Tibial nerve (tissue), 4 donors: Measurements from ENCODE around the gene TMUB1. TPM values are rescaled to one million over a fixed set of nuclear protein-coding genes. Genes with fewer than 3 reads are reported as not detected.

Source experiments
- DNase-seq, 2 donors: peaks; one replicate each; pipeline ENCODE4 v3.0.0-alpha.2; 2019; ENCODE audit warnings: low spot score in 2 of 2
- H3K27ac ChIP-seq, 4 donors: fragments of 200-600 bp; sonication (generic) in 3 of 4; one replicate each; pipeline ENCODE4 v1.5.1; 2017 to 2019; ENCODE audit warnings: mild to moderate bottlenecking in 1 of 4
- H3K27me3 ChIP-seq, 2 donors: fragments of 200-600 bp; sonication (generic) in 1 of 2; one replicate each; pipeline versions ENCODE4 v1.5.1 to v1.6.0; 2017 to 2019
- H3K36me3 ChIP-seq, 3 donors: fragments of 200-600 bp; sonication (generic); one replicate each; pipeline ENCODE4 v1.5.1; 2018 to 2019
- H3K4me1 ChIP-seq, 4 donors: fragments of 200-600 bp; sonication (generic) in 3 of 4; one replicate each; pipeline ENCODE4 v1.5.1; 2017 to 2019
- H3K4me3 ChIP-seq, 4 donors: fragments of 200-600 bp; sonication (generic) in 3 of 4; one replicate each; pipeline ENCODE4 v1.5.1; 2017 to 2019; ENCODE audit warnings: mild to moderate bottlenecking in 1 of 4, moderate library complexity in 1 of 4
- H3K9me3 ChIP-seq, 4 donors: fragments of 200-600 bp; sonication (generic) in 3 of 4; one replicate each; pipeline ENCODE4 v1.5.1; 2017 to 2019
- EP300 ChIP-seq, 2 donors: sonication (generic); formaldehyde crosslinking; IDR thresholded peaks; one replicate each; pipeline ENCODE4 v1.6.1; 2017; ENCODE audit warnings: antibody characterized with exemption in 2 of 2, mild to moderate bottlenecking in 1 of 2
- POLR2A ChIP-seq, 2 donors: fragments of 450-650 bp; IDR thresholded peaks; one replicate each; pipeline ENCODE4 v1.6.1; 2017; ENCODE audit warnings: antibody characterized with exemption in 2 of 2, mild to moderate bottlenecking in 2 of 2, moderate library complexity in 2 of 2
- WGBS, 2 donors: methylation state at CpG; one replicate each; pipeline ENCODE4 v1.1.5; 2018; 5-methylcytosine and 5-hydroxymethylcytosine counted together
- total RNA-seq, 4 donors: library from RNA; depleted of rRNA; stranded (reverse); fragments of >200 nt; gene quantifications; one replicate each; pipeline ENCODE4 v1.1.0, GENCODE V29; 2016
- TF ChIP-seq, protein P1 (sequence below), 5 experiments: fragments of 200-600 bp in 3 of 5; fragments of 450-650 bp in 2 of 5; sonication (generic) in 3 of 5; IDR thresholded peaks; one replicate each; pipeline ENCODE4 v1.5.1; 2016 to 2019; ENCODE audit warnings: antibody characterized with exemption in 5 of 5, mild to moderate bottlenecking in 3 of 5, moderate library complexity in 2 of 5

TMUB1 gene
- total RNA-seq, 4 donors from 2014 or later, result 24.3 to 61.5 (median 33.8) TPM

DNA sequence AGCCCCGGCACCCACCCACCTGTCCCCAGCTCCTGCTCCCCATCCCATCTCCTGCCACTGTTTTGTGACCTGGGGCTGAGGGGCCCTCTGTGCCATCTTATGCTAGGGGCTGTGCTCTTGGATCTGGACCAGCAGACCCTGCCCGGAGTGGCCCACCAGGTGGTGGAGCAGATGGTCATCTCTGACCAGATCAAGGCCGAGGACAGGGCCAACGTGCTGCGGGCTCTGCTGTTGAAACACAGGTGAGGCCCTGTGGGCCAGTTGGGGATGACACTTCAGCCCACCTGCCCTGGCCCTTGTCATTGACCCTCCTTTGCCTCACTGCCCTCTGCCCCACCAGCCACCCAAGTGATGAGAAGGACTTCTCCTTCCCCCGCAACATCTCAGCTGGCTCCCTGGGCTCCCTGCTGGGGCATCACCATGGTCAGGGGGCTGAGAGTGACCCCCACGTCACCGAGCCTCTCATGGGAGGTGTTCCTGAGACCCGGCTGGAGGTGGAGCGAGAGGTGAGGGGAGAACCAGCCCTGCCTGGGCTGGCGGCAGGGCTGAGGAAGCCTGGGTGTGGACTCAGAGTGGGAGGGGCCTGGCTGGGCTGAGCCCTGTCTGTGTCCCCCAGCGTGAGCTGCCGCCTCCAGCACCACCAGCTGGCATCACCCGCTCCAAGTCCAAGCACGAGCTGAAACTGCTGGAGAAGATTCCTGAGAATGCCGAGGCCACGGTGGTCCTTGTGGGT lies 13.3 kb downstream of the TMUB1 start:
- DNase-seq, result no peak
- TF ChIP-seq EP300 (IDR thresholded peaks at IDR 0.05) (no peak), POLR2A (IDR thresholded peaks at IDR 0.05) (no peak)
- TF ChIP-seq, protein P1, sequence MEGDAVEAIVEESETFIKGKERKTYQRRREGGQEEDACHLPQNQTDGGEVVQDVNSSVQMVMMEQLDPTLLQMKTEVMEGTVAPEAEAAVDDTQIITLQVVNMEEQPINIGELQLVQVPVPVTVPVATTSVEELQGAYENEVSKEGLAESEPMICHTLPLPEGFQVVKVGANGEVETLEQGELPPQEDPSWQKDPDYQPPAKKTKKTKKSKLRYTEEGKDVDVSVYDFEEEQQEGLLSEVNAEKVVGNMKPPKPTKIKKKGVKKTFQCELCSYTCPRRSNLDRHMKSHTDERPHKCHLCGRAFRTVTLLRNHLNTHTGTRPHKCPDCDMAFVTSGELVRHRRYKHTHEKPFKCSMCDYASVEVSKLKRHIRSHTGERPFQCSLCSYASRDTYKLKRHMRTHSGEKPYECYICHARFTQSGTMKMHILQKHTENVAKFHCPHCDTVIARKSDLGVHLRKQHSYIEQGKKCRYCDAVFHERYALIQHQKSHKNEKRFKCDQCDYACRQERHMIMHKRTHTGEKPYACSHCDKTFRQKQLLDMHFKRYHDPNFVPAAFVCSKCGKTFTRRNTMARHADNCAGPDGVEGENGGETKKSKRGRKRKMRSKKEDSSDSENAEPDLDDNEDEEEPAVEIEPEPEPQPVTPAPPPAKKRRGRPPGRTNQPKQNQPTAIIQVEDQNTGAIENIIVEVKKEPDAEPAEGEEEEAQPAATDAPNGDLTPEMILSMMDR (IDR thresholded peaks at IDR 0.05), result no peak
- H3K4me3 ChIP-seq, result no peak overlapping the region
- no peaks in the 10 kb centered on the region for H3K9me3 ChIP-seq
- H3K27ac ChIP-seq, result no peak overlapping the region
- peaks cover 2 to 100% (median 29%) of the 10 kb centered on the region in 3 donors for H3K36me3 ChIP-seq
- H3K27me3 ChIP-seq, result no peaks in the 10 kb centered on the region
- WGBS, 2 donors, result 84 to 90% methylated on average over 16 to 17 of the region's 17 CpGs
- H3K4me1 ChIP-seq, result no peaks in the 10 kb centered on the region

DNA sequence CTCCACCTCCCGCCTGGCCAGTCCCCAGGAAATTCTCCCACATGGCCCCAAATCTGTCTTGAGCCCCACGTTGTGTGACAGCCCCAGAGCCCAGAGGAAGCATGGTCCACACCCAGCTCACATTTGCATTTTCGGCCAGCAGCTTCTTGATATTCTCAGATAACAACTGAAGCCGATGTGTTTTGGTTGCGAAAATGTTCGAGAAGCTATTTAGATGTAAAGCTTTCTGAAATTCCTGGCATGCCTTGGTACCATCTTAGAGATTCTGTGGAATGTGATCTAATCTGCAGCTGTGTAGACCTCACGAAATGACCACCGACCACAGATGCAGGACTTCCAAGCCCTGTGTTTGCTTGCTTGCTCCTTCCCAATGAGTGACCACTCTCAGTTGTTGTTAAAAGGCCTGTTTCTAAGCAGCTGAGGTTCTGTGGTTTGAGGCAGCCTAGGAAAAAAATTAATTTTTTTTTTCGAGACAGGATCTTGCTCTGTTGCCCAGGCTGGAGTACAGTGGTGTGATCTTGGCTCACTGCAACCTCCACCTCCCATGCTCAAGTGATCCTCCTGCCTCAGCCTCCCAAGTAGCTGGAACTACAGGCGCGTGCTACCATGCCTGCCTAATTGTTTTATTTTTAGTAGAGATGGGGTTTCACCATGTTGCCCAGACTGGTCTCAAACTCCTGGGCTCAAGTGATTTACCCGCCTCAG lies 15.1 kb downstream of the TMUB1 start:
- Histone ChIP-seq H3K27me3 (no peaks in the 10 kb centered on the region), H3K27ac (no peak overlapping the region), H3K36me3 (peaks cover 6 to 95% (median 31%) of the 10 kb centered on the region in 3 donors), H3K9me3 (no peaks in the 10 kb centered on the region), H3K4me3 (no peak overlapping the region), H3K4me1 (peaks cover 0 to 6% (median 0%) of the 10 kb centered on the region in 4 donors)
- DNase-seq, result no peak
- TF ChIP-seq, protein P1 (IDR thresholded peaks at IDR 0.05), result no peak
- TF ChIP-seq EP300 (IDR thresholded peaks at IDR 0.05) (no peak), POLR2A (IDR thresholded peaks at IDR 0.05) (no peak)
- WGBS, 2 donors, result 83 to 84% methylated on average over 12 of the region's 12 CpGs

DNA sequence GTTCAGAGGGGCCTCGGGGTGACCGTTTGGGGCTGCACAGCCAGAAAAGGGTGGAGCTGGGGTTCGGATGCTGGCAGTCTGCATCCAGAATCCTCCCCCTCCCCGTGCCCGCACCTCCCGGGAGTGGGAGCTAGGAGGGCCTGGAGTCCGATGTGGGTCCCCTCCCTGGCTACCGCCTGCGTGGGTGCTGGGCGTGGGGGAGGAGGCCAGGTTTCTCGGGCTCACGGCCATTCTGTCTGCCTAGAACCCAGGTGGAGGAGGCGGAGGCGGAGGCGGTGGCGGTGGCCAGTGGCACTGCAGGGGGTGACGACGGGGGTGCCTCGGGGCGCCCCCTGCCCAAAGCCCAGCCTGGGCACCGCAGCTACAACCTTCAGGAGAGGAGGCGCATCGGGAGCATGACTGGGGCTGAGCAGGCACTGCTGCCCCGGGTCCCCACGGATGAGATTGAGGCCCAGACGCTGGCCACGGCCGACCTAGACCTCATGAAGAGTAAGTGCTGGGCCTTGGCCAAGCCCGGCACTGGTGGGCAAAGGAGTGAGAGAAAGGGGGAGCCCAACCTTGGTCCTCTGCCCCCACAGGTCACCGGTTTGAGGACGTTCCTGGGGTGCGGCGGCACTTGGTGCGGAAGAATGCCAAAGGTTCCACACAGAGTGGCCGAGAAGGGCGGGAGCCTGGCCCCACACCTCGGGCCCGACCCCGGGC lies 16.9 kb downstream of the TMUB1 start:
- peaks cover 6 to 77% (median 28%) of the 10 kb centered on the region in 3 donors for H3K36me3 ChIP-seq
- H3K4me3 ChIP-seq, result no peak overlapping the region
- TF ChIP-seq EP300 (IDR thresholded peaks at IDR 0.05), result no peak
- TF ChIP-seq POLR2A (IDR thresholded peaks at IDR 0.05), result no peak
- TF ChIP-seq, protein P1 (IDR thresholded peaks at IDR 0.05), result no peak

DNA sequence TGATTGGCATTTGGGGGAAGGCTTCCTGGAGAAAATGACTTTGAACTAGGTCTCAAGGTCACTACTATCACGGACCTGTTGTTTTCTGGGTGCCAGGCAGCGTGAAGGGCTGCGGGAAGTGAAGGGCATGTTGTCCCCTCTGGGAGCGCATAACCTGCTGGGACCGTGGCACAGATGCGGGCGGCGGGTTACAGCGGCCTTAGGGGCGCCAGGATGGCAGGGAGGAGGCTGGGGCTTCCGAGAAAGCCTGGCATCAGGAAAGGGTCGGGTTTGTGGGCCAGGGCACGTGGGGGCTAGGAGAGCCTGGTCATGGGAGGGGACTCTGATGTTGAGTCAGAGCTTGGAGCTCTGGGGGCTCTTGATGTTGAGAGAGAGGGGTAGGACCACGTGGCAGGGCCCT lies 17.8 kb downstream of the TMUB1 start:
- Histone ChIP-seq H3K27ac (no peak overlapping the region), H3K27me3 (no peaks in the 10 kb centered on the region), H3K4me3 (no peak overlapping the region), H3K36me3 (peaks cover 6 to 68% (median 19%) of the 10 kb centered on the region in 3 donors), H3K4me1 (peaks cover 0 to 33% (median 23%) of the 10 kb centered on the region in 4 donors), H3K9me3 (no peaks in the 10 kb centered on the region)
- WGBS, 2 donors, result 87 to 95% methylated on average over 14 of the region's 14 CpGs
- DNase-seq, result no peak
- TF ChIP-seq EP300 (IDR thresholded peaks at IDR 0.05) (no peak), POLR2A (IDR thresholded peaks at IDR 0.05) (no peak)
- TF ChIP-seq, protein P1 (IDR thresholded peaks at IDR 0.05), result no peak

More for the DNA sequence above, 16.9 kb downstream of the TMUB1 start:
- 89 to 94% methylated on average over 39 of the region's 39 CpGs for WGBS, 2 donors
- no peak for DNase-seq
- H3K9me3 ChIP-seq, result no peaks in the 10 kb centered on the region
- no peaks in the 10 kb centered on the region for H3K27me3 ChIP-seq
- H3K27ac ChIP-seq, result no peak overlapping the region
- peaks cover 0 to 24% (median 14%) of the 10 kb centered on the region in 4 donors for H3K4me1 ChIP-seq
